Raji (cell line): ENCODE measurements around the gene PER2.

Experiments used
- POLR2A ChIP-seq: IDR thresholded peaks from 2 replicates; pipeline ENCODE4 v1.6.1; 2011; ENCODE audit warnings: low read depth, low read length, control low read depth; ENCODE audit not compliant: insufficient read depth

Gene PER2

DNA sequence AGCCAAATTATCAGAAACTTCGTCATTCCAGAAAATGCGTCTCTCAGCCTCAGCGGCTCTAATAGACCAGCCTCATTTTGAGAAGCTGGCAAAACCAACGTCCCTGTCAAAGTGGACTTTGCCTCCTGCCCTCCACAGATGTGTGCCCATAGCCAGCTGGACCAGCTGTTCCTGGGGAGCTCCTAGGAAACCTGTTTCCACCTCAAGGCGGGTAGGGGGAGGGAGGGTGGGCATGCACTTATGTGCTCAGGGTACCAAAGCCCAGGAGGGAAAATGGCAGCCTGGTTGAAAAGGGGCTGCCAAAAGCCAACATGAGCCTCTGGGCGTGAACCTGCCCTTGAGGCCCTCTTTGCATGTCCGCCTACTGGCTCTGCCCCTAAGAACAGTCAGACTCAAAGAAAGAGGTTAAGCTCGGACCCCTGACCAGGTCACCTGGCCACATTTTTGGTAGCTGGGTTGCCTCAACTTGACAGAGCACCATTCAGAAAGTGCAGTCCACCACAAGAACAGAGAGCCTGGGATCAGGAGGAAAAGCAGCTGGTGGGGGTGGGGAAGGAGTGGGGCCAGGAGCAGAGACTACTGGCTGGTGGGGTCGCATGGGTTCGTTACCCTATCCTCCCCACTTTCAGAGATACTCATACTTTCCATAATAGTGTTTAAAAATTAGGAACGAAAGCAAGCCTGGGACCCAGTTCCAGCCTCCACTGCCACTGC lies 3.5 kb downstream of the PER2 start:
- no peak for TF ChIP-seq POLR2A

GRCh38 chr2:238282861-238283738 lies 5.3 kb downstream of the PER2 start:
- TF ChIP-seq POLR2A, result no peak

- no peak for TF ChIP-seq POLR2A
Observed at GRCh38 chr2:238281826-238282480, 6.5 kb downstream of the PER2 start.

GRCh38 chr2:238280083-238280825 lies 8.2 kb downstream of the PER2 start:
- no peak for TF ChIP-seq POLR2A

- no peak for TF ChIP-seq POLR2A
Observed at GRCh38 chr2:238279324-238279682, 9.1 kb downstream of the PER2 start.

- no peak for TF ChIP-seq POLR2A
Observed at GRCh38 chr2:238278626-238279323, 9.6 kb downstream of the PER2 start.

DNA sequence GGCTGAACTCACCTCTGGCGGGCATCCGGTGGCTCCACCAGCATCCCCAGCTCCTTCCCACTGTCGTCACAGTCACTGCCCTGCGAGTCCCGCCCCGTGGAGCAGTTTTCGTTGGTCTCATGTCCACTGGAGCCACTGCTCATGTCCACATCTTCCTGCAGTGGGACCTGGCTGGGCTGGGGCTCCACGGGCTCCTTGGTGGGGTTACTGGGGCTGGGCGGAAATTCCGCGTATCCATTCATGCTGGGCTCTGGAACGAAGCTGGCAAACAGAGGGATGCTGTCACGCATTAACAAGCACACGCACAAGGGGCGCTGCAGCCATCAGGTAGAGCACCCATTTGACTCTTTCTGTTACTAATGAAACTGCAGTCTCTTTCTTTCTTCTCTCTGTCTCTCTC lies 10.7 kb downstream of the PER2 start:
- TF ChIP-seq POLR2A, result no peak

DNA sequence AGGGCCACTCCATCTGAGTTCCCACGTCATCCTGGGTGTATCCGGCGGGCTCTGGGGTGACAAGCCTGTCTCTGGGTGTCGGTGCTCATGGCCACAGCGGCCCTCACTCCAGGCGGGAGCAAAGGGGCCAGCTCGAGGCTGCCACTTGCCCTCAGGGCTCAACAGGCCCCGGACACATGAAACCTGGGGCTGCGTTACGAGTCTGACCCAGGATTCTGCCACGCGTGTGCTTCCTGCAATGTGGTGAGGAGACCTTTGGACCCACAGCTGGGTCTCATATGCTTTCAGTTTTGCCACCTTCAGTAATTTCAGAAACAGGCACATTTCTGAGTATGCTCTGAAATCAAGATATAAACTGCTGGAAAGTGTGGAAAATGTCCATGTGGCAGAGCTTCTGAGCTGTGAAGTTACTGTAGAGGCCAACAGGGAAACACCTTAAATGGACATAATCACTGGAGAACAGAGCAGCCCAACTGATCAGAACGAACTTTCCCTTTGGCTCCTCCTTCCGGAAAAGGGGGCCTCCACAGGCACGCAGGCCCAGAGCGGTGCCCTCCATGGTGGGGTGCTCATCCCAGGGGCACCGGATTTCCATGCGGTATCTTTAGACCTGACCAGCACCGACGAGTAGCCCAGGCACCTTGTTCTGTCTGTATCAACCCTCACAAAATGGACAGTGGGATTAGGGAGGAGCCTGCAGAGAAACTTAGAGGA lies 14.1 kb downstream of the PER2 start:
- no peak for TF ChIP-seq POLR2A

- no peak for TF ChIP-seq POLR2A
Observed at GRCh38 chr2:238272156-238272555, 16.3 kb downstream of the PER2 start.

GRCh38 chr2:238271061-238271554 lies 17.3 kb downstream of the PER2 start:
- no peak for TF ChIP-seq POLR2A

GRCh38 chr2:238270606-238271005 lies 17.8 kb downstream of the PER2 start:
- TF ChIP-seq POLR2A, result no peak

DNA sequence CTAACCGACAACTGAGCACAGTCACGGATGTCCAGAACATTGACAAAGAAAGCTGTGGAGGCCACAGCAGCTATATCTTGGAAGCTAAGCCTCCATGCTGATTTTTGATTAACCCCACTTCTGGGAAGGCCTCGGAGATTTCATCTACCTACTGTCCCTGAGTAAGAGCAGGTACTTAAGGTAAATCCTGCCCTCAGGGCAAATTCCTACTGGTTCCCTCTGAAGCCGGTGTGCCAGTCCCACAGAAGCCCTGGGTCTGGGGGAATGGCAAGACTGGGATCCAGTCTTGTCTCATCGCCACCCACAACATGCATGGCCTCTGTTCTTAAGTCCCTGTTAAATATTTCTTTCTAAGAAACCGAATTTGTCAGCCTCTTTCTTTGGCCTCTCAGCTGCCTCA lies 18.7 kb downstream of the PER2 start:
- no peak for TF ChIP-seq POLR2A

DNA sequence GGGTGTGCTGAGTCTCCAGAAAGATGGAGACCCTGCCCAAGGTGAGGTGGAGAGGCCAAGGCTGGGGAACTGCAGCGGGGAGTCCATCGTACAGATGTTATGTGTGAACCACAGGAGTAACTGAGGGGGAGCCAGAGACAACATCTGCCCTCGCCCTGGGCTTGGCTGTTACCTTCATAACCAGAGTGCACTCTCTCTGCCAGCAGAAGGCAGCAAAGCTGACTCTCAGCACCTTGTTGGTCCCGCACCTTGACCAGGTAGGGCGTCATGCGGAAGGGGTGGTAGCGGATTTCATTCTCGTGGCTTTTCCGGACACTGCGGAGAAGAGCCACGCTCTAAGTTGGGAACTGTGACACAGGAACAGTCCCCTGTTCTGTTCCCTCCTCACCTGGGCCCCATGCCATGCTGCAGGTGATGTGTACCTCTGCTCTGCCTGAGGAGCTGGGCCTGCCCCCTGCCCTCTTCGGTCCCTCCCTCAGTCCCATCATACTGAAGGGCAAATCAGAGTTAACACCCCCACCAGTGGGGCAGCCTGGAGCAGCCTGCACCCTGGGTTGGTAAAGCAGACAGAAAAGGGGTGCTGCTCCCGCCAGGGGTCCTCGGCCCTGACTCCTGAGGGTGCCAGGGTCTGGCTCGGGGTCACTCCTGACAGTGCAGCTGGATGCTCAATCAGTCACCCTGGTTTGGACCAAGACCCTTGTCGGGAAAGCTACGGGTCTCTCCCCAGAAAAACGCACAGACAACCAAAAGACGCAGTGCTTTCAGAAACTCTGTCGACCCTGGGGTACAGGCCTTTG lies 20.3 kb downstream of the PER2 start:
- TF ChIP-seq POLR2A, result no peak
